Endodermal cell (in vitro differentiated cells): ENCODE results near the gene DPH2. TPM values are rescaled to one million over a fixed set of nuclear protein-coding genes. Genes with fewer than 3 reads are reported as not detected.

Experiments
- DNase-seq: peaks from one replicate; pipeline ENCODE4 v3.0.0-alpha.2; 2017
- H3K27ac ChIP-seq: 2 replicates; pipeline ENCODE4 v1.5.1; 2013; ENCODE audit warnings: mild to moderate bottlenecking, low read depth, low read length, moderate library complexity
- H3K27me3 ChIP-seq: 2 replicates; pipeline ENCODE4 v1.6.1; 2013; ENCODE audit warnings: mild to moderate bottlenecking, low read length, moderate library complexity; ENCODE audit not compliant: insufficient read depth, control insufficient read depth, poor library complexity, severe bottlenecking
- H3K36me3 ChIP-seq: 2 replicates; pipeline ENCODE4 v1.7.0; 2013; ENCODE audit warnings: mild to moderate bottlenecking, low read length, moderate library complexity; ENCODE audit not compliant: control insufficient read depth, insufficient read depth
- H3K4me1 ChIP-seq: one replicate; pipeline ENCODE4 v1.7.0; 2013; ENCODE audit warnings: low read length; ENCODE audit not compliant: control insufficient read depth, insufficient read depth
- H3K4me3 ChIP-seq: 2 replicates; pipeline ENCODE4 v1.5.1; 2013; ENCODE audit warnings: mild to moderate bottlenecking, low read length, moderate library complexity
- H3K9ac ChIP-seq: 2 replicates; pipeline ENCODE4 v1.6.1; 2013; ENCODE audit warnings: mild to moderate bottlenecking, low read length, moderate library complexity; ENCODE audit not compliant: poor library complexity, severe bottlenecking; ENCODE audit errors: extremely low read depth
- H3K9me3 ChIP-seq: 2 replicates; pipeline ENCODE4 v1.6.1; 2013; ENCODE audit warnings: mild to moderate bottlenecking, low read length, moderate library complexity; ENCODE audit not compliant: control insufficient read depth
- H3K27ac Mint-ChIP-seq: 2 replicates; pipeline ENCODE4 v1.8.0; 2020; ENCODE audit warnings: mixed read lengths
- H3K27me3 Mint-ChIP-seq: 2 replicates; pipeline ENCODE4 v1.8.0; 2021; ENCODE audit warnings: mild to moderate bottlenecking, mixed read lengths; ENCODE audit not compliant: insufficient read depth
- H3K36me3 Mint-ChIP-seq: 2 replicates; pipeline ENCODE4 v1.8.0; 2020; ENCODE audit warnings: low read depth, mixed read lengths
- H3K4me1 Mint-ChIP-seq: 2 replicates; pipeline ENCODE4 v1.8.0; 2020; ENCODE audit warnings: mixed read lengths
- H3K4me3 Mint-ChIP-seq: 2 replicates; pipeline ENCODE4 v1.8.0; 2020; ENCODE audit warnings: mild to moderate bottlenecking, moderate library complexity, mixed read lengths
- H3K9me3 Mint-ChIP-seq: 2 replicates; pipeline ENCODE4 v1.8.0; 2020; ENCODE audit warnings: mild to moderate bottlenecking, mixed read lengths
- CTCF ChIP-seq: fragments of 200-600 bp; sonication (generic); conservative IDR thresholded peaks from 2 replicates; pipeline ENCODE4 v1.5.0; 2021; ENCODE audit warnings: antibody characterized with exemption, mild to moderate bottlenecking
- WGBS, 2 experiments: methylation state at CpG; one replicate each; pipeline versions ENCODE4 v1.1.5 to v1.1.7; 2013; ENCODE audit warnings: missing lambda C conversion rate in 2 of 2, mixed read lengths in 1 of 2; ENCODE audit not compliant: insufficient coverage in 1 of 2, insufficient read length in 1 of 2; 5-methylcytosine and 5-hydroxymethylcytosine counted together
- total RNA-seq, 2 donors: library from RNA; stranded (reverse); fragmentation: NEBNext Ultra II Directional in 1 of 2; extraction: Animal tissue kit (Norgen Biotek cat#: 25700) in 1 of 2; gene quantifications; 2 replicates in 1 of 2; 3 replicates in 1 of 2; pipeline ENCODE4 v1.2.1, GENCODE V29; 2021

DPH2 gene
- total RNA-seq, 2 donors from 2014 or later, result 28.5 to 31.3 TPM

- Histone ChIP-seq H3K9ac (peak overlapping the region; percentile 44), H3K4me1 (peaks cover 9% of the 10 kb centered on the region), H3K9me3 (no peaks in the 10 kb centered on the region), H3K27ac (no peak overlapping the region), H3K36me3 (peaks cover 9% of the 10 kb centered on the region), H3K27me3 (no peaks in the 10 kb centered on the region), H3K4me3 (peak overlapping the region; percentile 82)
- no peak for TF ChIP-seq CTCF
- H3K36me3 Mint-ChIP-seq, result no peaks in the 10 kb centered on the region
- H3K27ac Mint-ChIP-seq, result peak overlapping the region; percentile 61
- peak overlapping the region; percentile 78 for H3K4me3 Mint-ChIP-seq
- no peaks in the 10 kb centered on the region for H3K27me3 Mint-ChIP-seq
- H3K9me3 Mint-ChIP-seq, result no peaks in the 10 kb centered on the region
- DNase-seq, result no peak
- 12 to 13% methylated on average over 7 to 10 of the region's 10 CpGs for WGBS, 2 experiments
- H3K4me1 Mint-ChIP-seq, result peaks cover 31% of the 10 kb centered on the region
Measured at GRCh38 chr1:43991200-43991475, 21.3 kb downstream of the DPH2 start.

GRCh38 chr1:43991476-43992231 is 21.8 kb downstream of the DPH2 start, which contains the start of gene CCDC24:
TSS of gene CCDC24 (plus strand) at chr1:43991599. CDS start at chr1:43991879, 280 bp downstream.
- WGBS, 2 experiments, result 1 to 2% methylated on average over 21 to 66 of the region's 66 CpGs

GRCh38 chr1:43992232-43992995 is 22.6 kb downstream of the DPH2 start:
- Mint-ChIP-seq H3K4me1 (peaks cover 23% of the 10 kb centered on the region), H3K4me3 (peak overlapping the region; percentile 78), H3K27me3 (no peaks in the 10 kb centered on the region), H3K27ac (peak overlapping the region; percentile 84), H3K9me3 (no peaks in the 10 kb centered on the region), H3K36me3 (no peaks in the 10 kb centered on the region)
- no peak for DNase-seq
- H3K27me3 ChIP-seq, result no peaks in the 10 kb centered on the region
- WGBS, 2 experiments, result 50 to 63% methylated on average over 9 to 11 of the region's 11 CpGs
- H3K9ac ChIP-seq, result peak overlapping the region; percentile 25
- no peak for TF ChIP-seq CTCF
- H3K4me1 ChIP-seq, result peaks cover 15% of the 10 kb centered on the region
- H3K27ac ChIP-seq, result no peak overlapping the region
- H3K9me3 ChIP-seq, result no peaks in the 10 kb centered on the region
- peak overlapping the region; percentile 82 for H3K4me3 ChIP-seq
- peaks cover 3% of the 10 kb centered on the region for H3K36me3 ChIP-seq

More at GRCh38 chr1:43991476-43992231, 21.8 kb downstream of the DPH2 start, which contains the start of gene CCDC24:
- Histone ChIP-seq H3K9ac (peak within 1 kb of the TSS; percentile 44), H3K36me3 (peaks cover 4% of the 10 kb centered on the region), H3K4me3 (peak within 1 kb of the TSS; percentile 82), H3K9me3 (no peaks in the 10 kb centered on the region), H3K27me3 (no peaks in the 10 kb centered on the region), H3K27ac (peak within 1 kb of the TSS; percentile 57), H3K4me1 (peaks cover 9% of the 10 kb centered on the region)
- Mint-ChIP-seq H3K27ac (peak within 1 kb of the TSS; percentile 84), H3K4me1 (peaks cover 31% of the 10 kb centered on the region), H3K36me3 (no peaks in the 10 kb centered on the region), H3K9me3 (no peaks in the 10 kb centered on the region), H3K4me3 (peak within 1 kb of the TSS; percentile 78), H3K27me3 (no peaks in the 10 kb centered on the region)
- peak; percentile 93 for DNase-seq
- peak; percentile 31 for TF ChIP-seq CTCF
